SKM-1 treated with dmso at 0.1 percent for 144 hours (cell line): ENCODE data around the gene WASL.

ENCODE experiments used
- DNase-seq: peaks from one replicate; lab custom pipeline; 2025; ENCODE audit not compliant: unreplicated experiment; lab: John Stamatoyannopoulos, UW

WASL gene

GRCh38 chr7:123662293-123662692, 86.5 kb downstream of the WASL start:
- DNase-seq, result no peak

- no peak for DNase-seq
Observed at GRCh38 chr7:123661765-123662164, 87.0 kb downstream of the WASL start.

DNA sequence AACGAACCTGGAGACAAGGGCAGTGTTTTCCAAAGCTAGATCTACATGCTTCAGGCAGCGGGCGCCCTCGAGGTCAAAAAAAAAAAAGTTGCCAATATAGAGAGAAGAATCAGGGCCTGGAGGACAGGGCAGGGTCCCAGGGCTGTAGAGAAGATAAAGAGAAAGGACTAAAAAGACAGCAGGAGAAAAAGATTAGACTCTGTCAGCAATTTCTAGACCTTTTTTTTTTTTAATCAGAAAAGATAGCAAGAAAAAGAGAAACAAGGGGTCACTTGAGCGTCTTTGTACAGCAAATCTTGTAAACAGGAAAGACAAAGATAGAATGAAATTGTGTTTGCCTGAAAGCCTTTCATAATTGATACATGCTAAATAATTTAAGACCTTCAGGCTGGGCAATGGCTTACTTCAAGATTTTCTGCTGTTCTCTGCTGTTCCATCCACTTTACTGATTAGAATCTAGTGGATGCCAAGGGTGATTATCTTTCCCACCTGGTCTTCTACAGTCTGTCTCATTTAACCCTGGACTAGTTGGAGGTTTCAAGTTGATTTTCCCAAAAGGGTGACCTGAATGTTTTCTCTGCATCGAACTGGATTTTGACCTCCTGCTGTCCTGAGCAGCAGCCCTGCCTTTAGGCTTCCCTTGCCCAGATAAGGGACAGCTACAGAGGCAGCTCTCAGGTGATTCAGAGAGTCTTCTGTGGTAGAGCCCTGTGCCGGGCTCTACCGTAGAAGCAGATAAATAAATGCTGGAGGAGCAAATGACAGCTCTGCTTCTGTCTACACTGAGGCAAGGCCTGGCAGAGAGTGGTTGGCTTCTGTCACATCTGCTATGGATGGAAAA, 88.1 kb downstream of the WASL start:
- DNase-seq, result no peak

DNA sequence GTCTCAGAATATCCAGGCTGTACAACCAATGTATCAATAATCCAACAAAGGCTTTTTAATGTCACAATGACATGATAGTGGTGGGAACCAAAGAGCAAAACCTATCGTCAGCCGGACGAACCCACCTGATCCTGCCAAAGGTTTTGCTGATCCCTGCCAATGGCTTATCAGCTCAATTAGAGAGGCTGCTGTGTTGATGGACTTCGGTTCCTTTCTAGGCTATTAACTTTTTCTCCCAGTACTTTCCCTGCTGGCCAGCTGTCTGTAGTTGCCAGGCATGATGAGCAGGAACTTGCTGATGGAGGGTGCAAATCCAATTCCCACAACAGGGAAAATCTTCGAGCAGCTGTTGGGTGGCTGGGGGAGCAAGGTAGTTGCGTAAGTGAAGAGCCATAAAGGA, 90.8 kb downstream of the WASL start:
- no peak for DNase-seq

DNA sequence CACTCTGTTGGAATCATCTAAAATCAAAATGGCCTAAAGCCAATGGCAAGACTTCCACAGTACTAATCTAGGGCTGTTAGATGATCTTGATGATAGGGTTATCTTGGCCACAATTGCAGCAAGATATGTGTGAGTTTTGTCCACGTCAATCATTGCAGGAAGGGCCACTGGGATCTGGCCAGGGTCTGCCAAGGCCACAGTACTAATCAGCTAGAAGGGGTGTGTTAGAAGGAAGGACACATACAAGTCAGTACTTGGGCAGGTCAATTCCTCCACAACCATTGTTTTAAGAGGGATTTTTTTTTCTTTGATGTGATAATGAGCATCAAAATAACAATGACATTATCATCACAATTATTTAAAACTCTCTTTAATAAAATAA, 91.5 kb downstream of the WASL start:
- no peak for DNase-seq

- DNase-seq, result no peak
Observed at GRCh38 chr7:123656544-123657303, 92.1 kb downstream of the WASL start.

GRCh38 chr7:123655614-123656013, 93.2 kb downstream of the WASL start, which contains the start of gene LMOD2:
LMOD2 (plus strand) TSS chr7:123655866; CDS start chr7:123655964, 98 bp downstream.
- DNase-seq, result no peak

DNA sequence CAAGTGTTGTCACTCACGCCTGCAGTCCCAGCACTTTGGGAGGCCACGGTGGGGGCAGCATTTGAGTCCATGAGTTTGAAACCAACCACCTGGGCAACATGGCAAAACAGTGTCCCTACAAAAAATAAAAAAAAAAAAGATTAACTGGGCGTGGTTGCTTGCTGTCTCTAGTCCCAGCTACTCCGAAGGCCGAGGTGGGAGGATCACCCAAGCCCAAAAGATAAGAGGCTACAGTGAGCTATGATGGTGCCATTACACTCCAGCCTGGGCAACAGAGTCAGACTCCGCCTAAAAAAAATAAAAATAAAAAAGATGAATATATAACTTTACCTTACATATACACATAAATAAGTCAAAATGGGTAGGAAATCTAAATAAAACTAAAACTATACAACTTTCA, 95.6 kb downstream of the WASL start:
- DNase-seq, result no peak

DNA sequence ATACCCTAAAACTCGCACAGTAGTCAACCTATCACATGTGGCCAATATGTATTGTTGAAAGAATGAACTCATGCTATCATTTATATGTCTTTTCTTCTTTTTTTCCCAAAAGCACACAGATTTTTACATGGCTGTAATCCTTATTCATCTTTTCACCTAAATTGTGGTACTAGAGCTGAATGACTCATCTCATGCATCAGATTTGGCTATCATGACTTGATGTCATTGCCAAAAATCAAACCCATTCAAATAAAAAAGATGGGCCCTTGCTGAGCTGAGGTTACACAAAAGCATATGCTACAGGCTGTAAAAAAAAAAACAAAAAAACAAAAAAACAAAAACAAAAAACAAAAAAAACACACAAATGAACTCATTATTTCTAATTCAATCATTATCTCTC, 96.4 kb downstream of the WASL start:
- DNase-seq, result no peak

- no peak for DNase-seq
Observed at GRCh38 chr7:123650595-123650994, 98.2 kb downstream of the WASL start.

DNA sequence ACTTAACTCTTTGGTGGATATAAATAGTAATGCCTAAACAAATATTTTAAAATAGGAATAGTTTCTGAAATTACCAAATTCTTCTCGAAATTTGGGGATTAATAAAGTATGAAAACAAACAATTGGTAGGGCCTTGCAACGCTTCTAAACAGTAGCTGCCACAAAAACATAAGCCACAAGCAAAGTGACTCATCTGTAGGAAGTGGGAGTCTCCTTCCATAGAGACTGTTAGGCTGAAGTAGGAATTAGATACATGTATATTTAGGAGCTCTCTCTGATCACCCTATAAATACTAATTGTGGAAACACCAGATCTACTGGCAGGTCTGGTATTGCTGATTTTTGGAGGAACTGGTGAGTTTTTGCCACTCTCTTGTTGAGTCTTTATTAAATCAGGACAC, 98.8 kb downstream of the WASL start:
- no peak for DNase-seq

- no peak for DNase-seq
Observed at GRCh38 chr7:123647106-123647730, 101.6 kb downstream of the WASL start.

GRCh38 chr7:123645516-123645915, 103.3 kb downstream of the WASL start:
- no peak for DNase-seq

- DNase-seq, result no peak
Observed at GRCh38 chr7:123643495-123644441, 105.0 kb downstream of the WASL start.

GRCh38 chr7:123641901-123642300, 106.9 kb downstream of the WASL start:
- DNase-seq, result no peak

DNA sequence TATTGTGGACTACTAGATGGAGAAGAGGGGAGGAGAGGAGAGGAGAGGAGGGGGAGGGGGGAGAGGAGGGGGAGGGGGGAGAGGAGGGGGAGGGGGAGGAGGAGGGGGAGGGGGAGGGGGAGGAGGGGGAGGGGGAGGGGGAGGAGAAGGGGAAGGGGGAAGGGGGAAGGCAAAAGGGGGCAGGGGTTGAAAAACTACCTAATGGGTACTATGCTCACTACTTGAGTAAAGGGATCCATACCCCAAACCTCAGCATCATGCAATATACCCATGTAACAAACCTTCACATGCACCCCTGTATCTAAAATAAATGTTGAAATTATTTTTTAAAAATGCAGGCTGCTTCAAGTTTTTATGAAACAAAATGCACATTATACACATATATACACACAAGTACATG, 108.2 kb downstream of the WASL start:
- DNase-seq, result no peak

DNA sequence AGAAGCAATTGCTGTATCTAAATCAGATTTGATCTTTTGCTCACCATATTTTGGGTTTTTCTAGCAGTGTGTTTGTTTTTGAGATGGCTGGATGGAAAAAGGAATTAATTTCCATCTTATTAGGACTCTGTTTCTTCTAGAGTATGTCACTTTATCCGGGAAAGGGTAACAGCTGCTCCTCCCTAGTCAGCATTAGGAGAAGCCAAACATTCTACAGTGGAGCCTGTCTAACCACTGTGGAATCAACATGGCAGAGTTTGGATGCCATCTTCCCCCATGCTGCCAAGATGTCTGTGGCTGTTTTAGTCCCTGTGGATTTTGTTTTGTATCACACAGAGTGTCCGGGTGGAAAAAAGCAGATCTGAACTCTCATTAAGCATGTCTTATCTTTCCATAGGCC, 109.2 kb downstream of the WASL start:
- DNase-seq, result no peak

- DNase-seq, result no peak
Observed at GRCh38 chr7:123637878-123638277, 110.9 kb downstream of the WASL start.

- no peak for DNase-seq
Observed at GRCh38 chr7:123637203-123637602, 111.6 kb downstream of the WASL start.

- no peak for DNase-seq
Observed at GRCh38 chr7:123635551-123636359, 113.0 kb downstream of the WASL start.
